CD4-positive, alpha-beta T cell treated with Interferon alpha-2 for 1 hour (primary cell): Measurements from ENCODE around the gene KCND2.

ENCODE experiments used
- DNase-seq, 2 donors: peaks; one replicate each; pipeline ENCODE4 v3.0.0-alpha.2; 2020 to 2022

The KCND2 gene

DNA sequence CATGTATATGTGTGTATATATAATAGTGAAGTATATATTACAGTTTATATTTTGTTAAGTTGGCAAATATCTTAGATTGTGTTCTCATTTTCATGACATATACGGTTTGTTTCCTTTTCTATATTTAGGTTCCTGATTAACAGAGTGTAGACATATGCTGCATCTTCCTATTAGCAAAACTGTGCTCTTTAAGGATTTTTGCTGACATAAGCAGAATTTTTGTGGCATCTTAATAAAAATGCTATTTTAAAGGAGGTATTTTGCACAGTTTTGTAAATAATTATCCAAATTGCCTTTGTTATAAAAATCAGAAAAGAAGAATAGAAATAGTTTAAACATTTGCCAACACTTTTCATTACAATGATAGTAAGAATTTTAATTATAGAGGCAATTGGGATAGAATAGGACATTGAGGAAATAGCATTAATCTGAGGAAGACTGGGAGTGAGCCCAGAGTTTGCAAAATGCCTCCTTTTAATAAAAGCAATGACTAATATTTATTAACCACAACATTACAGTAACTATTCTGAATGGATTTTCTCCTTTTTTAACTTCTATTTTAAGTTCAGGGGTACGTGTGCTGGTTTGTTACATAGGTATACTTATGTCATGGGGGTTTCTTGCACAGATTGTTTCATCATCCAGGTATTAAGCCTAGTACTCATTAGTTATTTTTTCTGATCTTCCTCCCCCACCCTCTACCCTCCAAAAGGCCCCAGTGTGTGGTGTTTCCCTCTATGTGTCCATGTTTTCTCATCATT is 38.2 kb downstream of the KCND2 start:
- no peak for DNase-seq

DNA sequence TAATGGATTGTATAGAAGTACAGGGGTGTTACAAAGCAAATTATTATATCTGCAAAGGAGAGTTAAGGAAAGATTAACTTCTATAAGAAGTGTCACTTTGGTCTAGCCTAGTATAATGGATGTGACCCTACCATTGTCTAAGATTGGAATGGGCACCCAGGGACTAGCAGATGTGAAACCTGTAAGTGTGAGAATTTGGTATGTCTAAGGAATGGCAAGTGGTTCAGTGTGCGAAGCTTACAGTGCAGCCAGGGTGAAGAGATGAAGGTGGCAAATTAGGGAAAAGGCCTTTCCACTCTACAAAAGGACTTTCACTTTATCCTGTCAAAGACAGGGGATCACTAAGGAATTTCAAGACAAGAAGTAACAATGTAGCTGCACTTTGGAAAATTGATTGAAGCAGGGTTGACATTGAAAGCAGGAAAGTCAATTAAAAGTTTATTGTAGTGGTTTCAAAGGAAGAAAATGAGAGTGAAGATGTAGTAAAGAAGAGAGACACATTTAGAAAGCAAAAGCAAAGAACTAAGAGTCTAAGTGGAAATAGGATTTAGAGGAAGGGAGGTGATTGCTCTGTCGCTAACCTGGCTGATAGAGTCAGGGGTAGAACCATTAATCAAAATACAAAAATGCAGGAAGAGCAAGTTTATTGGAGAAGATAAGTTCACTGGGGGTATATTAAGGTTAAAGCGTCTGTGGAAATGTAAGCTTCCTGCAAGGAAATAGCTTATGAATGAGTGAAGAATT is 47.4 kb downstream of the KCND2 start:
- no peak for DNase-seq

DNA sequence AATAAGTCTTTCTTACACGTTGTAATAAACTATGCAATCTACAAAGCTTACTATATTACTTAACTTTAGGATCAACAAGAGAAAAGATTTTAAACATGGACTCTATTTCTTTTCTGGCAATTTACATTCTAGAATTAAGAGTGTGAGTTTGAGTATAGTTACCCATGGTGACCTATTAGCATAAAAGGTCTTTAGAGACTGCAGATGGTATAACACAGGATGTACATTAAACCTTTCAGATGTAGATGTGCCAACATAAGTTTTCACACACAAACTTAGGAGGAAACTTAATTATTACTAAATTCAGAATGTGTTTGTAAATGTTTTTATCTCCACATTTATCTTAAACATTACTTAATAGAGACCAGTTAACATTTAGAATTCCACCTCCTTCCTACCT is 54.1 kb downstream of the KCND2 start:
- no peak for DNase-seq

DNA sequence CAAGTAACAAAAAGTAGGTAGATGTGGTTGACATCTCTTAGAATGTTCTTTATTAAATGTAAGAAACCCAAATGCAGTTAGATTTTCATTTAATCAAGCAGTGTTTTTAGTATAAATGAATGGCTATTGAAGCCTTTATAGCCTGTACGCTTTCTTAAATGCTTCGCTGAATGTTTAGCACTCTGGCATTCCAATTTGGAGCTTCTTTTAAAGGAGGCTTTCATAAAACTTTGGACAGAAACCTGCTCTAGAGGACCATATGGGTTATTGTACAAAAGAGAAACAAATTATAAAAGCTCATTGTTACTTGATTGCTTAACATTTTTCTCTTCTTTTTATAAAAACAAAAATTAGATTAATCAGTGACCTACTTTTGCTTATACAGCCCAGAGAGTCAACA is 59.5 kb downstream of the KCND2 start:
- no peak for DNase-seq

DNA sequence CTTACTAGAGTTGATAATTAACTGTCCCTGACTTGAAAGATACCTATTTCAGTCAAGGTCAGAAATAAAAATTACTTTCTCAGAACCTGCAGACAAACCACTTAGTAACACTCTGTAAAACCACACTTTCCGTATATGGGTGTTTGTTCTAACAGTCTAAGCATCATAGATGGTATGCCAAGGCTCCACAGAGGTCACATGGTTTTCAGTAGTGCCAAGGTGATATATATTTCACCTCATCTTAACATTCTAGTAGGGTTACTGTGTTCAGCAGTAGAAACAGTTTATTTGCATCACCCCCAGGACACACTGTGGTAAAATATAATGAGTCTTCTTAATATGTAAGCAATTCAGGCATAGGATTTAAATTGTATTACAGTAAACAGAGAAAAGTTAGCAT is 61.5 kb downstream of the KCND2 start:
- DNase-seq = no peak

DNA sequence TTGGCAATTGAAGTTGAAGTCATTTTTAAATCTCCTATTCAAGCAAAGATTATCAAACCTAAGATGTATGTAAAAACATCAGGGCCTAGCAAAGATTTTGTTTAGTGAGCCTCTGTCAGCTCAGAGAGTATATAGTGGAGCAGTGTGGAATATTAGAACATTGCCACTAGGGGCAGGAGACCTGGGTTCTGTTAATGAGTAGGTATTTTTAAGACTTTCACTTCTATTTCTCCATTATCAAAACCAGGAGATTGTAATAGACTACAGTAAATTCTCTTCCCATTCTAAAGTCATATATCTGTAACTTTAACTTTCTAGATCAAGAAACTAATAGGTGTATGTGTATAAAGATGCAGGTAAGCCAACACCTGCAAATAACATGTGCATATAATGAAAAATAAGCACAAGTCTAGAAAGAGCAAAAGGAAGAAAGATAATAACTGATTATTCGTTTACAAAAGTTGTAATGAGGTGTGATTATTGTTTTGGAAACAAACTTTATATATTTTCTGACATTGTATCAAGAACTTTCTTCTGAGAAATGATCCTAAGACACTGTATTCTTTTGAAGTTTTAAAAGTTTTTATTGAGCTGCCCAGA is 64.4 kb downstream of the KCND2 start:
- no peak for DNase-seq

DNA sequence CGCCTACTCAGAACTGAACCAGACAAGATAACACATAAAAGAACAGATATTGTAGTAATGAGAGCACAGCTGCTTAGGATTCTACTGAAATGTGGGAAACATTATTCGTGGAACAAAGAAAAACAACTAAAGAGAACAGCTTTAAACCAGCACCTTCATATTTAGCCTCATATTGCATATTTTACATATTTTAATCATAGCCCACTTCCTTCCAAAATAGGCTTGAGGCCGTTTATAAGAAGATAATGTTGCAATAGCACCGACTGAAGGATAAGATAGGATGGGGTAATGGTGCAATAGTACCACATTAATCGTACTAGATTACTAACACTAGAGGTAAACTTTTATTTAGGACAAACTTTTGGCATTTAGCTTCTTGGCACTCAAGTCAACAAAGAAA is 71.3 kb downstream of the KCND2 start:
- no peak for DNase-seq

DNA sequence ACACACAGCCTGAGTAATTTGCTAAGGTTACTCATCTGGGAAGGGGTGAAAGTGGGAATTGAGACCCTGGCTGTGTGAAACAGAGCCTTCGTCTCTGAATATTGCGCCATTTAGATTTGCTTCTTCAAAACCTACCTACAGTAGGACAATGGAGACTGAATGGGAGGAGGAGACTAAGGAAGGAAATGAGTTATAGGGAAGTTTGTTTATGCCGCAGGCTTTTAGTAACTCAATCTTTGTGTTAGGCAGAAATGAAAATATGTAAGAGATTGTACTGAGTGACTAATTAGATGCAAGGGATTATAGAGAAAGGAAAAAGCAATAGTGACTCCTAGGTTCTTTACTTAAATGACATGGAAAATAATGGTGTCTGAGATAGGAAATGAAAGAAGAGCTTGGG is 80.2 kb downstream of the KCND2 start:
- no peak for DNase-seq

DNA sequence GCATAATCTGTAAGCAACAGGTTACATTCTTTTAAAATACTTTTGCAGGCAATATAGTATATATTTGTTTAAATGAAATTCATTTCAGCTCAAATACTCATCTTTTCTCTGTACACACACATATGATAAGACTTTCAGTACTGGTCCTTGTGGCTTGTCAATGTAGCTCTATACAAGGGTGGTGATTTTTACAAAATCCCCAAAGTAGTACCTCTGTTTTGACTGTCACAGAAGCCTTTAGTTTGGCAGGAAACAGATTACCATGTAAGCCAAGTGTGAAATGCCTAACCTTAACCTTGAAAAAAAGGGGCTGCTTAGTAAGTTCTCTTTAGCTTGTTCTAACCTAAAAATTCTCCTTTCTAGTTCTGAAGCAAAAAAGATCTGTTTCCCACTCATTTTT is 87.9 kb downstream of the KCND2 start:
- DNase-seq = no peak

DNA sequence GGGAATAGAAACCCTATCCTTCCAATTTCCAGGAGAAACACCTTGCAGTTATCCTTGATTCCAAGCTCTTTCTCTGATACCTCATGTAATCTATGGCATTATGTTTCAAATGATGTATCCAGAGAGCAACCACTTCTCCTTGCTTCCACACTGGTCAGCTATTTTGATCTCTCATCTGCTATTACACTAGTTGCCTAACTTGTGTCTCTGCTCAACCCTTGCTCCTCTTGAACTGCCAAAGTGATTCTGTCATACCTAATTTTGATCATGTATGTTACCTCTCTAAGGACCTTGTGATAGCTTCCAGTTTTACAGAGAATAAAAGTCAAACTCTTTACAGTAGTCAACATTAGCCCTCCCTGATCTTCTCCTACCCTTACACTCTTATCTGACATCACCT is 90.4 kb downstream of the KCND2 start:
- DNase-seq = no peak

DNA sequence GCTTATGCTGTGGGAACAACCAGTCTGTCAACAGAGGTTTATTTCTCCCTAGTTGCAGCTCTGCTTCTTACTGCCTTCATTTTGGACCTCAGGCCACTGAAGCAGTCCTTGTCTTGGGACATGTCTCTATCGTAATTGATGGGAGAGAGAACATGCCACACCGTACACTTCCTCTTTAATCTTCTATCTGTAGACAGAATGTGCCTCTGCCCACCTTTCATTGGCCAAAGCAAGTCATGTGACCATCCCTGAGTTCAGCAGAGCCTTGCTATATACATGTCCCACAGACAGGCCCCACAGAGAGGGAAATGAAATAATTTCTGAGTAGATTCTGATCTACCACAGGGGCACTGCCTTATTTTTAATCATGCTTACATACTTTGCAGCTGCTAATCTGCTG is 98.0 kb downstream of the KCND2 start:
- DNase-seq = no peak

DNA sequence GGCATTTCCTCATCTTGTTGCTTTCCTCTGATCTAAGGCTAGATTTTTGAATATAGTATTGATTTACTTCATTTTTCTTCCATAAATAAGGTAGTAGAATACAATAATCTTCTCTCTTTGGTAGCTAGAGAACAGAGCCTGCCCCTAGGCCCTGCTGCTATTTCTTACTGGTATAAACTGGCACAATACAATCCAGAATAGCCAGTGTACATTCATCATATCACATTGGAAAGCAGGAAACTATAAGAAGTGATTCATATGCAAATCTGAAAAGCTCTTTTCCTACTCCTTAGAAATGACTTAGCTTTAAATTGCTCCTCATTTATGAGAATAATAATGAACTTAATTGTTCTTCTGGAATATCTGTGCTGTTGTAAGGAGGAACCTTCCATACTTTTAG is 100.2 kb downstream of the KCND2 start:
- DNase-seq = no peak

DNA sequence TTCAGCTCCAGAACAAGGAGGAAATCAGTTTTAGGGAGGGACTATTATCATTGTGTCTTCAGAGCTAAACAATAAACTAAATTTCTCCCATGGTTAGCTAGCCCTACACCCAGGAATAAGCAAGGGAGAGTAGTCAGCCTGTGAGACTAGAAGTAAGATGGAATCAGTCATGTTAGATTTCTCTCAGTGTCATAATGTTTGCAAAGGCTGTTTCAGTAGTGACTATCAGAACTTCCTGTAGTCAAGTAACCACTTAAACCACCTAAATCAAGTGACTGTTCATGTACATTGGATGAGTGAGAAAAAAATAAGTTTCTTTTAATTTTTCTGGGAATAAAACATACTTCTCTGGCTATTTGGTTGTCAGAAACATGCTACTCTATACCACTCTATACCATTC is 121.6 kb downstream of the KCND2 start:
- DNase-seq = no peak

DNA sequence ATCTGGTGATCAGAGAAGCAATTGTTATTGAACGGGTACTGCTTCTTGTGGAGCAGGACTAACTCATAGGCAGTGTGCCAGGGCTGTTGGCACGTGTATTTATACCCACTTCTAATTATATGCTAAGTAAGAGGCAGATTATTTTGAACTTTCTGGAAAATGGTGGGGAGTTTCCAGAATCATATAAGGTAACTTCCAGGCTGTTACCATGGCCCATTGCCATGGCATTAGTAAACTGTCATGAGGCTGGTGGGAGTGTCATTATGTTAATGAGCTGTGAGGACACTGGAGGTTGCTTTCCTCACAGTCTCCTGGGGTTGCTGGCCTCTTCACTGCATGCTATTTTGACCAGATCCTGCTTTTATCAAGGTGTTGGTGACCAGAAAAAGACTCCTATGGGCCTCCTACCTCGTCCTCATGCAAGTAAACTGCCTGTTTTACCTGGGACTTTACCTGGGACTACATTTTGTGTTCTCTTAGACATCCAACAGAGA is 122.6 kb downstream of the KCND2 start:
- no peak for DNase-seq

DNA sequence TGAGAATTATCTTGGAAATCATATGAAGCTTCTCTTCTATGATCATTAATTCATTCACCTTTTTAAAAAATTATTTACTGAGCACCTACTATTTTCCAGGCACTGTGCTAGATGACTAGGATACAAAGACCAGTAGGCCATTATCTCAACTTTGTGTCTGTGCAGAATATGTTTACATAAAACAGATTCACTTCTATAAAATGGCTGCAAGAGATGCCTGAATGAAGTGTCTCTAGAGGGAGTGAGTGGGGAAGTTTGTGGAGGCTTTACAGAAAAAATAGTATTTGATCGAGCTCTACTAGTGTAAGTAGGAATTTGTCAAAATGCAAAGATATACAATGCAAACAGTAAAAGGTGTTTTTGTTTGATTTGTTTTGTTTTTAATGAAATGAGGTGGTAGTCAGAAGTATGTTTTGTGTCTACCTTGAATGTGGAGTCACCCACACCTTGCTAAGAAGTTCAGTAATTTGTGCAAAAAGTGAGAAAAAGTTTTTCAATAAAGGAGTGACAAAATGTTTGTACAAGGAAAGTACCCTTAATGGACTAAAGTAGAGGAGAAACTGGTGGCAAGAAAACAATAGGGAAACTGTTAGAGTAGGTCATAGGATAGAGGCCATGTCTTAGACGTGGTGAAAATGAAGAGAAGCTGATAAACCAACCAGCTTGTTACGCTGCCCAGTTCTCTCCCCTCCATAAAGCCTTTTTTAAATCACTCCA is 125.5 kb downstream of the KCND2 start:
- no peak for DNase-seq

DNA sequence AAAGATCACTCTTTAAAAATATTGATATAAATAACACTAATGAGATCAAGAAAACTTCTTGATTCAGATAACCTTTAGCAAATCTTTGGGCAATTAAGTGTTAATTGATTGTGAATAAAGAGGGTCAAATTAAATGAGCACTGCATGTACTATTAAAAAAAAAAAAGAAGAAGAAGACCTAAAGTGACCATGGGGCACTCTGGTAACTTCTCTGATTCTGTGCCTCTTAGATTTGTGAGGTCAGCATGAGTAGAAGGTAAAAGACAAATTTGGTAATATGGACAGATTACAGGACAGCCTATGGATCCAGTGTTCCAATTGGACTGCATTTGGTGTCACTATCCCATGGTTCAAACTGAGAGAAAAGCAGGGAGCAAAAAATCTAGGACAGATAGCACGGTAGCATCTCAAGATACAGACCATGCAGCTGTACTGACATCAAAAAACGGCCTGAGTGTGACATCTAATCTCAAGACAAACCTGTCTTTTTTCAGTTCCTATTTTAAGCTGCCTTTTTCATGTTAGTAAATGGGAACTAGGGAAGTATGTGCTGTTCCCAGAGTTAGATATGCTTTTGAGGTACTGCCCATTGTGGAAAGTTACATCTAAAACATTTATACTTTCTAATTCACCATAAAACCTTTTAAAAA is 128.0 kb downstream of the KCND2 start:
- no peak for DNase-seq

DNA sequence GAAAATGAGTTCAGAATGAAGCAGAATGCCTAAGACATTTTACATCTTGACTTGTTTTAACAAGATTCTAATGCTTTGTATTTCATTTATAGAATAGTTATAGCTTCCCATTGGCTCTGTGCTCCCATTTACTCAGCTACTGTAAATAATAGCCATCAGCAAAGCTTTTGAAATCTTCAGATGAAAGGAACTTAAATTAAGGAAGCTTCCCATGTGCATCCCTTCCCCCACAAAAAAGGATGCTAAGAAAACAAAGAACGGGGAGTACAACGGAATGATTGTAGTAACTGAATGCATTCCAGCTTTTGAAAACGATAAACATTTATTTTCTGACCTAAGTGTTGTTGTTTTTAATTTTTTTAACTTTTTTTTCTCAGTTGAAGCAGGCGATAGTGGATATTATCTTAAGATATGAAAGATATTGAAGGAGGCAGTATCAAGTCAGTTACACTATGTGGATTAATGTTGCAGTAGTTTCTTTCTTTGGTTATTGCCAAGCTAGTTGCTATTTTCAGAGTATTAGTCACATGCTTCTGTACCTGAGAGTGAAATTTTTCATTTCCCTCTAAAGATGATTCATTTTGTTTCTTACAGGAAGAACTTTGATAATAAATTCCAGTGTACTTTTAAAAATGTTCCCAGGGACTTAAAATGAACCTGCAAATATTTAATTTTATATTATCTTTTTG is 129.2 kb downstream of the KCND2 start:
- no peak for DNase-seq

DNA sequence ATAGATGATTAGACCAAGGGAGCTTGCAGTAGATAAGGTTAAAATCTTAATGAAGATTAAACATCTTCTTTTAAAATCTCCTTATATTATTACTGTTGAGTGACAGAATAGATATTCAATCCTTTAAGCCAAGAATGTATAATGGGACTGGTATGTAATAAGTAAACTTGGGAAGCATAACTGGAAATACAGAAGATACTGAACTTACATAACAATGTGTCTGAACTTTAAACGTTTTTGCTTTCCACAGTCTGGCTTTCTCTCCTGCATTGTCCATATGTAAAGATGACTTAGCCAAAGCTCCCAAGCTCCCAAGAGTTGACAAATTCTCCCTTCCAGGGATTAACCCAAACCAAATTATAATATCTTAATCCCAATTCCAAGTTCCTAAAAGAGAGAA is 129.8 kb downstream of the KCND2 start:
- no peak for DNase-seq

DNA sequence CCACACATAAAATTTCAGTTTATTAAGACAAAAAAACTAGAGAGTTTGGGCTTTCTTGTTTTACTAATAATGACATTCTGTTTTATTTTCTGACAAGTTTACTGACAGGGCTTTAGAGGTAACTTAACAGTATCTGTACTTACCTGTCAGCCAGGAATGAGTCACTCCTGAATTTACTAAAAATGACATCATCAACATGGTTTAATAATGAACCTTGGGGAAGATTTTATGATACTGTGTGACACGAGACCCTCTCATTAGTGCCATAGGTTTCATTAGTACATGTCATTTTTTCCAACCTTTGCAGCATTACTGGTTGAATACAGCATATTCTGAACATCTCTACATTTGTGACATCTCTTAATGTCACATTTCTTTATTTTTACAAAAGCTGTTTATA is 131.1 kb downstream of the KCND2 start:
- DNase-seq = no peak

DNA sequence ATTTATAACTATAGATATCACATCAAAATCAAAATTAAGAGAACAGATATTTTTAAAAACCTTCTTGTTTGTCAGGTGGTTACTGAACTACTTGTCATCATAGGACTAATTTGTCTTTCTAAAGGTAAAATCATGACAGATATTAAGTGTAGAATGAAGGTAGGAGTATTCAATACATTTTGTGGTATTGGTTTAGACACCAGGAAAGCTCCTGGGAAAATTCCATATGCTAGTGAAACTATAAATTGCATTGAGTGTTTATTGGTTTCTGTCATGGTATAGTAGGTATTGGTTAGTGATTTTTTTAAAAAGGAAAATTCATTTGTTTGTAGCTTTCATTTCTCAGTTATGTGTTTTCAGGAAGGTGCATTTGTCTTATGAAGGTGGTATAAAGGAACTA is 132.7 kb downstream of the KCND2 start:
- DNase-seq = no peak

DNA sequence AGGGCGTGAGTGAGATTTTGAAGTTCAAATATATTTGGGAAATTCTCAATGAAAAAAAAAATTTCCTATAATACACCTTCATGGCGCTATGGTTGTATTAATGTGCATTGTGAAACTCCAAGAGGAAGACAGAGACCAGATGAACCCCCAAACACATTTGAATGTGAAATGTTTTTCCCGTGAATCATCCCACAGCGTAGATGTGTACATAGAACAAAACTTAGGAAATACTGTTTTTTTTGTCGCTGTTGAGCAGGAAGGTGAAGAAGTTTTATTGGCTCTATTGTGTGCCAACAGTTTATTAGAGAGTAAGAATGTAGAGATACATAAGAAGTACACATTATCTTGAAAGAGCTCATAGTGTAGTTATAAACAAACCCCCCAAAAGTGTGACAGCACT is 134.0 kb downstream of the KCND2 start:
- no peak for DNase-seq
